Activated CD4-positive, alpha-beta T cell treated with anti-CD3 and anti-CD28 coated beads, Interleukin-2, Interleukin-4, amounts not matched to agents 100 ng/mL and 50 ng/mL, durations not matched to agents 16 hours and 8 hours (primary cell): ENCODE data around the gene GNG7.

Source experiments
- DNase-seq: peaks from one replicate; pipeline ENCODE4 v3.0.0-alpha.2; 2020; ENCODE audit warnings: low spot score

Gene GNG7

DNA sequence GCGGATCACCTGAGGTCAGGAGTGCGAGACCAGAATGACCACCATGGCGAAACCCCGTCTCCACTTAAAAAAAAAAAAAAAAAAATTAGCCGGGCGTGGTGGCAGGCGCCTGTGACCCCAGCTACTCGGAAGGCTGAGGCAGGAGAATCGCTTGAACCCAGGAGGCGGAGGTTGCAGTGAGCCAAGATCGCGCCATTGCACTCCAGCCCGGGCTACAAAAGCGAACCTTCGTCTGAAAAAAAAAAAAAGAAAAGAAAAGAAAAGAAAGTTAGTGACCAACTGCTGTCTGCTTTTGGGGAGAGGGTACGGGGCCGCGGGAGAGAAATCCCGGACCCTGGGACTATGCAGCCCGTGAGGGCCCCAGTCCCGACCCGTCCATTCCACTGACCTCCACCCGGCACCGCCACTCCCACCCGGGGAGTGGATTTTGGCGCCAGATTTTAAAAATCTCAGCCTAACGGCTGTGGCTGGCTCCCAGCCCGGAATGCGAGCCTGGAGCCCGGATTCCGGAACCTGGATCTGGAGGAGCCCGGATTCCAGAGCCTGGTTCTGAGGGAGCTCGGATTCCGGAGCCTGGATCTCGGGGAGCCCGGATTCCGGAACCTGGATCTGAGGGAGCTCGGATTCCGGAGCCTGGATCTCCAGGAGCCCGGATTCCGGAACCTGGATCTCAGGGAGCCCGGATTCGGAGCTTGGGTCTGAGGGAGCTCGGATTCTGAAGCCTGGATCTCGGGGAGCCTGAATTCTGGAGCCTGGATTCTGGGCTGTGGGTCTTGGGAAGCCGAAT, 239.7 kb downstream of the GNG7 start:
- no peak for DNase-seq

DNA sequence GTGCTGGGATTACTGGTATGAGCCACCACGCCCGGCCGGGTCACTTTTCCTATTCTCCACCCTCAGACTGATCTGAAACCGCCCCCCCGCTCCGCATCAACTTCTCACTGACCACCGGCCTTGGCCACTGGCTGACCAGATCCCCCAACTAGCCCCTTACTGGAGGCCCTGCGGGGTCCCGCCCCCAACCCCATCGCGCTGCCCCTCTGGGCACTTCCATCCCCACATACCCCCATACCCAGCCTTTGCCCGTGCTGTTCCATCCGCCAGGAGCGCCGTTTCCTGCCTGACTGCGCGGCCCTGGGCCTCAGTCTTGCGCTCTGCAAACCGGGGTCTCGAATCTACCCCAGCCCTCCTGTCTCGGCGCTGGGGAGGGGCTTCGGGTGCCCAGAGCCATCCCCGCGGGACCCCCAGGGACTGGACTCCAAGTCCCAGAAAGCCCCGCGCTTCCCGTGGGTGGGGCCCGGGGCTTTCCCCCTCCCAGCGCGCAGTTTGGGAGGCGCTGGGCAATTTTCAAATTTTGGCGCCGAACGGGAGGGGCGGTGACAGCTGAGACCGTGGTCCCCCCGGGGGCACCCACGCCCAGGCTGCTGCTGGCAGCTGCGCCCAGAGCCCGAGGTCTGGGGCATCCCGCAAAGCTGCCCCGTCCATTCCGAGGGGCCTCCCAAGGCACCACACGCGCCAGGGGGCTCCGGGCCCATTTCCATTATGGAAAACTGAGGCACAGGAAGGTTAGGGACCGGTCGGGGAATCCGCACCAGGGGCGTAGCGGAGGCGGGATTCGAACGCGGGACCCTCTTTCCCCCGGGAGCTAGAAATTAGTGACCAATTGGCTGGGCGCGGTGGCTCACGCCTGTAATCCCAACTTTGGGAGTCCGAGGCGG, 240.5 kb downstream of the GNG7 start:
- DNase-seq = peak; percentile 71
